HG03280 (cell line): ENCODE data around the gene RYR2.

Experiments
- ATAC-seq: cut with Tn5 transposase; IDR thresholded peaks from one replicate; pipeline ENCODE4 v1.9.1; 2021; ENCODE audit warnings: mild to moderate bottlenecking, moderate library complexity; ENCODE audit not compliant: unreplicated experiment

RYR2 gene

GRCh38 chr1:237879195-237879594, 837.2 kb downstream of the RYR2 start:
- no peak for ATAC-seq
